ENCODE results near the gene IFNL3. TPM values are rescaled to one million over a fixed set of nuclear protein-coding genes. Genes with fewer than 3 reads are reported as not detected.

The IFNL3 gene
- total and polyA plus RNA-seq, 2 of the 13 experiments (the other 11 are each of a cell fraction or from before 2014, with no cell fraction given), result not detected

DNA sequence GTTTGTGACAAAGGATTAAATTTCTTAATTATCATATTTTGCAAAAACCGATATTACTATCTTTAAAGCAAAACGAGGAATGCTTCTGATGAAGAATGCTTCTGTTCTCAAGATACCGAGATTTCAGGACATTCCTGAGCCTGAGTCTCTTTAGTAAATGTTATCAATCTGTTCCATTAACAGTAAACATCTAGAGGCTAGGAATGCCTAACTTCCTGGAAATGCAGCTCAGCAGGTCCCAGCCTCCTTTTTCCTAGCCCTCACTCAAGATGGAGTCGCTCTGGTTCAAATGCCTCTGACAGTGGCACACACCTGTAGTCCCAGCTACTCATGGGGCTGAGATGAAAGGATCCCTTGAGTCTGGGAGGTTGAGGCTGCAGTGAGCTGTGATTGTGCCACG is 6.3 kb upstream of the IFNL3 start (continued):
- TF ChIP-seq GTF2F1 (IDR thresholded peaks at IDR 0.05; ENCODE audit: low read length), result no peak
- TF ChIP-seq BCL6 (CRISPR knock-in tag; IDR thresholded peaks at IDR 0.05), result no peak
- no peak for TF ChIP-seq SETDB1 (CRISPR knock-in tag; IDR thresholded peaks at IDR 0.05; ENCODE audit: borderline replicate concordance)
- TF ChIP-seq, protein P1, sequence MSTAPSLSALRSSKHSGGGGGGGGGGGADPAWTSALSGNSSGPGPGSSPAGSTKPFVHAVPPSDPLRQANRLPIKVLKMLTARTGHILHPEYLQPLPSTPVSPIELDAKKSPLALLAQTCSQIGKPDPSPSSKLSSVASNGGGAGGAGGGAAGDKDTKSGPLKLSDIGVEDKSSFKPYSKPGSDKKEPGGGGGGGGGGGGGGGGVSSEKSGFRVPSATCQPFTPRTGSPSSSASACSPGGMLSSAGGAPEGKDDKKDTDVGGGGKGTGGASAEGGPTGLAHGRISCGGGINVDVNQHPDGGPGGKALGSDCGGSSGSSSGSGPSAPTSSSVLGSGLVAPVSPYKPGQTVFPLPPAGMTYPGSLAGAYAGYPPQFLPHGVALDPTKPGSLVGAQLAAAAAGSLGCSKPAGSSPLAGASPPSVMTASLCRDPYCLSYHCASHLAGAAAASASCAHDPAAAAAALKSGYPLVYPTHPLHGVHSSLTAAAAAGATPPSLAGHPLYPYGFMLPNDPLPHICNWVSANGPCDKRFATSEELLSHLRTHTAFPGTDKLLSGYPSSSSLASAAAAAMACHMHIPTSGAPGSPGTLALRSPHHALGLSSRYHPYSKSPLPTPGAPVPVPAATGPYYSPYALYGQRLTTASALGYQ (CRISPR knock-in tag; IDR thresholded peaks at IDR 0.05), result no peak
- no peak for TF ChIP-seq GPN1 (CRISPR knock-in tag; IDR thresholded peaks at IDR 0.05; ENCODE audit: borderline replicate concordance)
- TF ChIP-seq, protein P2, sequence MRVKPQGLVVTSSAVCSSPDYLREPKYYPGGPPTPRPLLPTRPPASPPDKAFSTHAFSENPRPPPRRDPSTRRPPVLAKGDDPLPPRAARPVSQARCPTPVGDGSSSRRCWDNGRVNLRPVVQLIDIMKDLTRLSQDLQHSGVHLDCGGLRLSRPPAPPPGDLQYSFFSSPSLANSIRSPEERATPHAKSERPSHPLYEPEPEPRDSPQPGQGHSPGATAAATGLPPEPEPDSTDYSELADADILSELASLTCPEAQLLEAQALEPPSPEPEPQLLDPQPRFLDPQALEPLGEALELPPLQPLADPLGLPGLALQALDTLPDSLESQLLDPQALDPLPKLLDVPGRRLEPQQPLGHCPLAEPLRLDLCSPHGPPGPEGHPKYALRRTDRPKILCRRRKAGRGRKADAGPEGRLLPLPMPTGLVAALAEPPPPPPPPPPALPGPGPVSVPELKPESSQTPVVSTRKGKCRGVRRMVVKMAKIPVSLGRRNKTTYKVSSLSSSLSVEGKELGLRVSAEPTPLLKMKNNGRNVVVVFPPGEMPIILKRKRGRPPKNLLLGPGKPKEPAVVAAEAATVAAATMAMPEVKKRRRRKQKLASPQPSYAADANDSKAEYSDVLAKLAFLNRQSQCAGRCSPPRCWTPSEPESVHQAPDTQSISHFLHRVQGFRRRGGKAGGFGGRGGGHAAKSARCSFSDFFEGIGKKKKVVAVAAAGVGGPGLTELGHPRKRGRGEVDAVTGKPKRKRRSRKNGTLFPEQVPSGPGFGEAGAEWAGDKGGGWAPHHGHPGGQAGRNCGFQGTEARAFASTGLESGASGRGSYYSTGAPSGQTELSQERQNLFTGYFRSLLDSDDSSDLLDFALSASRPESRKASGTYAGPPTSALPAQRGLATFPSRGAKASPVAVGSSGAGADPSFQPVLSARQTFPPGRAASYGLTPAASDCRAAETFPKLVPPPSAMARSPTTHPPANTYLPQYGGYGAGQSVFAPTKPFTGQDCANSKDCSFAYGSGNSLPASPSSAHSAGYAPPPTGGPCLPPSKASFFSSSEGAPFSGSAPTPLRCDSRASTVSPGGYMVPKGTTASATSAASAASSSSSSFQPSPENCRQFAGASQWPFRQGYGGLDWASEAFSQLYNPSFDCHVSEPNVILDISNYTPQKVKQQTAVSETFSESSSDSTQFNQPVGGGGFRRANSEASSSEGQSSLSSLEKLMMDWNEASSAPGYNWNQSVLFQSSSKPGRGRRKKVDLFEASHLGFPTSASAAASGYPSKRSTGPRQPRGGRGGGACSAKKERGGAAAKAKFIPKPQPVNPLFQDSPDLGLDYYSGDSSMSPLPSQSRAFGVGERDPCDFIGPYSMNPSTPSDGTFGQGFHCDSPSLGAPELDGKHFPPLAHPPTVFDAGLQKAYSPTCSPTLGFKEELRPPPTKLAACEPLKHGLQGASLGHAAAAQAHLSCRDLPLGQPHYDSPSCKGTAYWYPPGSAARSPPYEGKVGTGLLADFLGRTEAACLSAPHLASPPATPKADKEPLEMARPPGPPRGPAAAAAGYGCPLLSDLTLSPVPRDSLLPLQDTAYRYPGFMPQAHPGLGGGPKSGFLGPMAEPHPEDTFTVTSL (CRISPR knock-in tag; IDR thresholded peaks at IDR 0.05; ENCODE audit: borderline replicate concordance), result no peak
- no peak for TF ChIP-seq ETS1 (CRISPR knock-in tag; IDR thresholded peaks at IDR 0.05)
- no peak for TF ChIP-seq IRF2 (CRISPR knock-in tag; IDR thresholded peaks at IDR 0.05)
- no peak for TF ChIP-seq ZNF484 (CRISPR knock-in tag; IDR thresholded peaks at IDR 0.05; ENCODE audit: borderline replicate concordance, low read depth)
- TF ChIP-seq ZNF432 (CRISPR knock-in tag; IDR thresholded peaks at IDR 0.05; ENCODE audit: borderline replicate concordance), result no peak
- no peak for TF ChIP-seq ZNF24 (IDR thresholded peaks at IDR 0.05)
- no peak for TF ChIP-seq ZNF800 (CRISPR knock-in tag; IDR thresholded peaks at IDR 0.05)
- no peak for TF ChIP-seq IKZF4 (CRISPR knock-in tag; IDR thresholded peaks at IDR 0.05; ENCODE audit: borderline replicate concordance, low read depth, not compliant biosample characterization)
- no peak for TF ChIP-seq SPEN (CRISPR knock-in tag; IDR thresholded peaks at IDR 0.05; ENCODE audit: low read depth)
- no peak for TF ChIP-seq ZNF282 (IDR thresholded peaks at IDR 0.05; ENCODE audit: partially characterized antibody)
- no peak for TF ChIP-seq ZNF33A (CRISPR knock-in tag; IDR thresholded peaks at IDR 0.05; ENCODE audit: borderline replicate concordance)
